SK-N-SH treated with all-trans-retinoic acid at 6 μM for 48 hours (cell line): Measurements from ENCODE around the gene SVOPL.

Source experiments
- ATAC-seq: fragments of 200-7000 bp; cut with Tn5 transposase; 3 replicates; pipeline ENCODE4 v1.9.1; 2020; ENCODE audit warnings: mild to moderate bottlenecking, moderate library complexity
- ARNTL ChIP-seq: fragments of 450-650 bp; formaldehyde crosslinking; IDR thresholded peaks from 2 replicates; pipeline ENCODE4 v1.5.0; 2020; ENCODE audit warnings: low read depth, mild to moderate bottlenecking, moderate library complexity, borderline replicate concordance
- BACH2 ChIP-seq: fragments of 250-450 bp; sonication (Bioruptor Pico); IDR thresholded peaks from 2 replicates; pipeline ENCODE4 v1.9.0; 2021; ENCODE audit warnings: mild to moderate bottlenecking, borderline replicate concordance
- CSDC2 ChIP-seq: fragments of 250-450 bp; sonication (Bioruptor Pico); IDR thresholded peaks from 2 replicates; pipeline ENCODE4 v1.5.0; 2020; ENCODE audit warnings: mild to moderate bottlenecking, moderate library complexity
- ESRRG ChIP-seq: fragments of 250-450 bp; sonication (Bioruptor Pico); IDR thresholded peaks from 2 replicates; pipeline ENCODE4 v1.6.1; 2021; ENCODE audit warnings: mild to moderate bottlenecking
- GLIS3 ChIP-seq: fragments of 250-450 bp; sonication (Bioruptor Pico); IDR thresholded peaks from 2 replicates; pipeline ENCODE4 v1.5.0; 2020; ENCODE audit warnings: mild to moderate bottlenecking, moderate library complexity
- ISL1 ChIP-seq: fragments of 250-450 bp; sonication (Bioruptor Pico); IDR thresholded peaks from 2 replicates; pipeline ENCODE4 v2.1.2; 2022; ENCODE audit warnings: mild to moderate bottlenecking, moderate library complexity
- OSR1 ChIP-seq: fragments of 250-450 bp; sonication (Bioruptor Pico); IDR thresholded peaks from 2 replicates; pipeline ENCODE4 v1.8.0; 2022; ENCODE audit warnings: moderate library complexity, mild to moderate bottlenecking, inconsistent platforms
- PPARA ChIP-seq: fragments of 250-450 bp; sonication (Bioruptor Pico); IDR thresholded peaks from 2 replicates; pipeline ENCODE4 v1.5.0; 2020; ENCODE audit warnings: mild to moderate bottlenecking, borderline replicate concordance
- RARB ChIP-seq: fragments of 250-450 bp; sonication (Bioruptor Pico); IDR thresholded peaks from 2 replicates; pipeline ENCODE4 v1.8.0; 2021; ENCODE audit warnings: mild to moderate bottlenecking, moderate library complexity
- SNAI2 ChIP-seq: fragments of 250-450 bp; sonication (Bioruptor Pico); IDR thresholded peaks from 2 replicates; pipeline ENCODE4 v1.5.0; 2020; ENCODE audit warnings: mild to moderate bottlenecking, moderate library complexity
- TCF4 ChIP-seq: fragments of 250-450 bp; sonication (Bioruptor Pico); IDR thresholded peaks from 2 replicates; pipeline ENCODE4 v1.8.0; 2021; ENCODE audit warnings: mild to moderate bottlenecking, moderate library complexity, borderline replicate concordance
- TOX ChIP-seq: fragments of 250-450 bp; sonication (Bioruptor Pico); IDR thresholded peaks from 2 replicates; pipeline ENCODE4 v1.8.0; 2021; ENCODE audit warnings: mild to moderate bottlenecking, moderate library complexity, borderline replicate concordance
- ZC3H10 ChIP-seq: fragments of 250-450 bp; sonication (Bioruptor Pico); IDR thresholded peaks from 2 replicates; pipeline ENCODE4 v1.5.1; 2021; ENCODE audit warnings: mild to moderate bottlenecking, moderate library complexity
- ZFP3 ChIP-seq: fragments of 250-450 bp; sonication (Bioruptor Pico); IDR thresholded peaks from 2 replicates; pipeline ENCODE4 v1.5.0; 2020; ENCODE audit warnings: mild to moderate bottlenecking, moderate library complexity
- ZFP30 ChIP-seq: fragments of 450-650 bp; formaldehyde crosslinking; IDR thresholded peaks from 2 replicates; pipeline ENCODE4 v1.5.0; 2022; ENCODE audit warnings: mild to moderate bottlenecking, moderate library complexity
- ZNF565 ChIP-seq: fragments of 450-650 bp; formaldehyde crosslinking; conservative IDR thresholded peaks from 2 replicates; pipeline ENCODE4 v1.5.0; 2020; ENCODE audit warnings: low read depth, mild to moderate bottlenecking, moderate library complexity
- ZNF8 ChIP-seq: fragments of 450-650 bp; formaldehyde crosslinking; IDR thresholded peaks from 2 replicates; pipeline ENCODE4 v1.5.0; 2020; ENCODE audit warnings: mild to moderate bottlenecking, moderate library complexity
- TF ChIP-seq, protein P1 (sequence below): fragments of 250-450 bp; sonication (Bioruptor Pico); IDR thresholded peaks from 2 replicates; pipeline ENCODE4 v1.8.0; 2021; ENCODE audit warnings: low read depth, mild to moderate bottlenecking, moderate library complexity, borderline replicate concordance
- TF ChIP-seq, protein P2 (sequence below): fragments of 250-450 bp; sonication (Bioruptor Pico); IDR thresholded peaks from 2 replicates; pipeline ENCODE4 v1.5.1; 2020; ENCODE audit warnings: low read depth, mild to moderate bottlenecking, moderate library complexity
- TF ChIP-seq, protein P3 (sequence below): fragments of 250-450 bp; sonication (Bioruptor Pico); IDR thresholded peaks from 2 replicates; pipeline ENCODE4 v1.5.0; 2020; ENCODE audit warnings: mild to moderate bottlenecking, moderate library complexity
- TF ChIP-seq, protein P4 (sequence below): fragments of 250-450 bp; sonication (Bioruptor Pico); IDR thresholded peaks from 2 replicates; pipeline ENCODE4 v1.8.0; 2020; ENCODE audit warnings: mild to moderate bottlenecking, moderate library complexity, borderline replicate concordance

SVOPL gene

DNA sequence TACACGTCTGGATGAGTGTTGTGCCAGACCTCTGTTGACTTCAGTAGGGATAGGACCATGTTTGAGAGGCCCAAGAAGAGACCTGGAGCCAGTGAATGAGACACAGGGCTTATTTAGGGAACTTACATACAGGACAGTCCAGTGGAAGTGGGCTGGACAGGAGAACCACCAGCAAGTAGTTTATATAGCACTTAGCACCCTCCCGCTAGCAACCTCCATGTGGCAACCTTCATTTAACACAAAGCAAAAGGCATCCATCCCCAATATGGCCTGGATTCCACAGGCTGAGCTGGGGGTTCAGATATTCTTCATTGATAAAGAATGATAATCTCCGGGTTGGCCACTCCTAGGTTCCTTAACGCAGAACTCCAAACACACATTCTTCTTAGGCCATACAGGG, 147.4 kb downstream of the SVOPL start (continued):
- TF ChIP-seq, protein P1, sequence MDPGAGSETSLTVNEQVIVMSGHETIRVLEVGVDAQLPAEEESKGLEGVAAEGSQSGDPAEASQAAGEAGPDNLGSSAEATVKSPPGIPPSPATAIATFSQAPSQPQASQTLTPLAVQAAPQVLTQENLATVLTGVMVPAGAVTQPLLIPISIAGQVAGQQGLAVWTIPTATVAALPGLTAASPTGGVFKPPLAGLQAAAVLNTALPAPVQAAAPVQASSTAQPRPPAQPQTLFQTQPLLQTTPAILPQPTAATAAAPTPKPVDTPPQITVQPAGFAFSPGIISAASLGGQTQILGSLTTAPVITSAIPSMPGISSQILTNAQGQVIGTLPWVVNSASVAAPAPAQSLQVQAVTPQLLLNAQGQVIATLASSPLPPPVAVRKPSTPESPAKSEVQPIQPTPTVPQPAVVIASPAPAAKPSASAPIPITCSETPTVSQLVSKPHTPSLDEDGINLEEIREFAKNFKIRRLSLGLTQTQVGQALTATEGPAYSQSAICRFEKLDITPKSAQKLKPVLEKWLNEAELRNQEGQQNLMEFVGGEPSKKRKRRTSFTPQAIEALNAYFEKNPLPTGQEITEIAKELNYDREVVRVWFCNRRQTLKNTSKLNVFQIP (CRISPR knock-in tag) = no peak
- TF ChIP-seq, protein P2, sequence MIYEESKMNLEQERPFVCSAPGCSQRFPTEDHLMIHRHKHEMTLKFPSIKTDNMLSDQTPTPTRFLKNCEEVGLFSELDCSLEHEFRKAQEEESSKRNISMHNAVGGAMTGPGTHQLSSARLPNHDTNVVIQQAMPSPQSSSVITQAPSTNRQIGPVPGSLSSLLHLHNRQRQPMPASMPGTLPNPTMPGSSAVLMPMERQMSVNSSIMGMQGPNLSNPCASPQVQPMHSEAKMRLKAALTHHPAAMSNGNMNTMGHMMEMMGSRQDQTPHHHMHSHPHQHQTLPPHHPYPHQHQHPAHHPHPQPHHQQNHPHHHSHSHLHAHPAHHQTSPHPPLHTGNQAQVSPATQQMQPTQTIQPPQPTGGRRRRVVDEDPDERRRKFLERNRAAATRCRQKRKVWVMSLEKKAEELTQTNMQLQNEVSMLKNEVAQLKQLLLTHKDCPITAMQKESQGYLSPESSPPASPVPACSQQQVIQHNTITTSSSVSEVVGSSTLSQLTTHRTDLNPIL (CRISPR knock-in tag) = no peak
- TF ChIP-seq, all 23 proteins: peak for 0

DNA sequence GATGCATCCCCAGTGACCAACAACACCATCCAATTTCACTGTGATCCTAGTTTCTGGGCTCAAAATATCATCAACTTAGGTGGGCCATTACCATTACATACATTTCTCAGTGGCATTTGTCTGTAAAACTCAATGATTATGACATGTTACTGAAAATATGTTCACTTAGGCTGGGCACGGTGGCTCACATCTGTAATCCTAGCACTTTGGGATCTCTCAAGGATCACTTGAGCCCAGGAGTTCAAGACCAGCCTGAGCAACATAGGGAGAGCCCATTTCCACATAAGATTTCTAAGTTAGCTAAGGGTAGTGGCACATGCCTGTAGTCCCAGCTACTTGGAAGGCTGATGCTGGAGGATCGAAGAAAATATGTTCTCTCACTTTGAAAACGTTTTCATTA, 150.1 kb downstream of the SVOPL start:
- TF ChIP-seq TOX (no peak), OSR1 (CRISPR knock-in tag) (no peak)
- TF ChIP-seq, all 23 proteins: peak for 0
- no peak for ATAC-seq

DNA sequence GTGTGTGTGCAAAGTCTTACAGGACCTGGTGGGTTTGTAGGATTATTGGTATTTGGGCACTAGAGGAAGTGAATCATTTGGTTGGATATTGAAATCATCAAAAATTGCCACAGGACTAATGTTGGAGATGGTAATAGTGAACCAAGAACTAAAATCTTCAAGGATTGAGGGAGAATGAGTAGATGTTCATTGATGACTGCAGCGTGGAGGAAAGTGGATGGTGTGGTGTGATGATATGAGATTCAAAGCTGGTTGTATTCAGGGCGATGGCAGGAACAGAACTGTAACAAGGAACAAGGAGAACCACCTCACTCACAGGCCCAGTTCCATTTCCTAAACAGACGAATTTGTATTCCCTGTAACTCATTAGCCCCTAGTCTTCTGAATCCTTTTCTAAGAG, 150.8 kb downstream of the SVOPL start:
- TF ChIP-seq TOX = no peak
- no peak for TF ChIP-seq ISL1
- TF ChIP-seq, protein P2 (CRISPR knock-in tag) = no peak
- TF ChIP-seq BACH2 = no peak
- no peak for TF ChIP-seq ZFP3
- no peak for TF ChIP-seq CSDC2 (CRISPR knock-in tag)
- no peak for TF ChIP-seq RARB (CRISPR knock-in tag)
- no peak for TF ChIP-seq PPARA (CRISPR knock-in tag)
- no peak for TF ChIP-seq ZFP30 (CRISPR knock-in tag)
- TF ChIP-seq GLIS3 (CRISPR knock-in tag) = no peak
- no peak for TF ChIP-seq ZNF8 (CRISPR knock-in tag)
- TF ChIP-seq, protein P3, sequence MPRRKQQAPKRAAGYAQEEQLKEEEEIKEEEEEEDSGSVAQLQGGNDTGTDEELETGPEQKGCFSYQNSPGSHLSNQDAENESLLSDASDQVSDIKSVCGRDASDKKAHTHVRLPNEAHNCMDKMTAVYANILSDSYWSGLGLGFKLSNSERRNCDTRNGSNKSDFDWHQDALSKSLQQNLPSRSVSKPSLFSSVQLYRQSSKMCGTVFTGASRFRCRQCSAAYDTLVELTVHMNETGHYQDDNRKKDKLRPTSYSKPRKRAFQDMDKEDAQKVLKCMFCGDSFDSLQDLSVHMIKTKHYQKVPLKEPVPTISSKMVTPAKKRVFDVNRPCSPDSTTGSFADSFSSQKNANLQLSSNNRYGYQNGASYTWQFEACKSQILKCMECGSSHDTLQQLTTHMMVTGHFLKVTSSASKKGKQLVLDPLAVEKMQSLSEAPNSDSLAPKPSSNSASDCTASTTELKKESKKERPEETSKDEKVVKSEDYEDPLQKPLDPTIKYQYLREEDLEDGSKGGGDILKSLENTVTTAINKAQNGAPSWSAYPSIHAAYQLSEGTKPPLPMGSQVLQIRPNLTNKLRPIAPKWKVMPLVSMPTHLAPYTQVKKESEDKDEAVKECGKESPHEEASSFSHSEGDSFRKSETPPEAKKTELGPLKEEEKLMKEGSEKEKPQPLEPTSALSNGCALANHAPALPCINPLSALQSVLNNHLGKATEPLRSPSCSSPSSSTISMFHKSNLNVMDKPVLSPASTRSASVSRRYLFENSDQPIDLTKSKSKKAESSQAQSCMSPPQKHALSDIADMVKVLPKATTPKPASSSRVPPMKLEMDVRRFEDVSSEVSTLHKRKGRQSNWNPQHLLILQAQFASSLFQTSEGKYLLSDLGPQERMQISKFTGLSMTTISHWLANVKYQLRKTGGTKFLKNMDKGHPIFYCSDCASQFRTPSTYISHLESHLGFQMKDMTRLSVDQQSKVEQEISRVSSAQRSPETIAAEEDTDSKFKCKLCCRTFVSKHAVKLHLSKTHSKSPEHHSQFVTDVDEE (CRISPR knock-in tag) = no peak
- no peak for TF ChIP-seq SNAI2 (CRISPR knock-in tag)
- TF ChIP-seq ESRRG (CRISPR knock-in tag) = no peak
- TF ChIP-seq TCF4 = no peak
- no peak for TF ChIP-seq ARNTL (CRISPR knock-in tag)
- TF ChIP-seq OSR1 (CRISPR knock-in tag) = no peak
- TF ChIP-seq ZC3H10 (CRISPR knock-in tag) = no peak
- ATAC-seq = no peak

DNA sequence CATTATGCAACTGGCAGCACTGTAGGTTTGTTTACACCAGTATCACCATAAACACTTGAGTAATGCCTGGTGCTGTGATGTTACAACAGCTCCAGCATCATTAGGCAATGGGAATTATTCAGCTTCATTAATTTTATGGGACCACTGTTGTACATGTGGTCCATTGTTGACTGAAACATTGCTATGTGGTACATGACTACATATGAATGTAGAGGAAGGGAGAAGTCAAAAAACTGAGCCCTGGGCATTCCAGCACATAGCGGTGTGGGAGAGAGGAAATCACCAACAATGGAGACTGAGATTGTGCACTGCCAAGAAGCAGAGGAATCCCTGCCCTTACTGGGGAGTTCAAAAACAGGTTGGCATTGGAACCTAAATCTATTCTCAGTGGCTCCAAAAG, 152.1 kb downstream of the SVOPL start:
- no peak for ATAC-seq
- TF ChIP-seq BACH2 (no peak), SNAI2 (CRISPR knock-in tag) (no peak), ESRRG (CRISPR knock-in tag) (no peak), ZNF565 (CRISPR knock-in tag) (no peak), PPARA (CRISPR knock-in tag) (no peak), ZNF8 (CRISPR knock-in tag) (no peak), GLIS3 (CRISPR knock-in tag) (no peak)
- TF ChIP-seq, protein P3 (CRISPR knock-in tag) = no peak
- TF ChIP-seq, protein P1 (CRISPR knock-in tag) = no peak
- TF ChIP-seq, protein P4, sequence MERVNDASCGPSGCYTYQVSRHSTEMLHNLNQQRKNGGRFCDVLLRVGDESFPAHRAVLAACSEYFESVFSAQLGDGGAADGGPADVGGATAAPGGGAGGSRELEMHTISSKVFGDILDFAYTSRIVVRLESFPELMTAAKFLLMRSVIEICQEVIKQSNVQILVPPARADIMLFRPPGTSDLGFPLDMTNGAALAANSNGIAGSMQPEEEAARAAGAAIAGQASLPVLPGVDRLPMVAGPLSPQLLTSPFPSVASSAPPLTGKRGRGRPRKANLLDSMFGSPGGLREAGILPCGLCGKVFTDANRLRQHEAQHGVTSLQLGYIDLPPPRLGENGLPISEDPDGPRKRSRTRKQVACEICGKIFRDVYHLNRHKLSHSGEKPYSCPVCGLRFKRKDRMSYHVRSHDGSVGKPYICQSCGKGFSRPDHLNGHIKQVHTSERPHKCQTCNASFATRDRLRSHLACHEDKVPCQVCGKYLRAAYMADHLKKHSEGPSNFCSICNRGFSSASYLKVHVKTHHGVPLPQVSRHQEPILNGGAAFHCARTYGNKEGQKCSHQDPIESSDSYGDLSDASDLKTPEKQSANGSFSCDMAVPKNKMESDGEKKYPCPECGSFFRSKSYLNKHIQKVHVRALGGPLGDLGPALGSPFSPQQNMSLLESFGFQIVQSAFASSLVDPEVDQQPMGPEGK (CRISPR knock-in tag) = no peak
- TF ChIP-seq, protein P2 (CRISPR knock-in tag) = no peak
